Measurements from ENCODE around the gene GAD2.

DNA sequence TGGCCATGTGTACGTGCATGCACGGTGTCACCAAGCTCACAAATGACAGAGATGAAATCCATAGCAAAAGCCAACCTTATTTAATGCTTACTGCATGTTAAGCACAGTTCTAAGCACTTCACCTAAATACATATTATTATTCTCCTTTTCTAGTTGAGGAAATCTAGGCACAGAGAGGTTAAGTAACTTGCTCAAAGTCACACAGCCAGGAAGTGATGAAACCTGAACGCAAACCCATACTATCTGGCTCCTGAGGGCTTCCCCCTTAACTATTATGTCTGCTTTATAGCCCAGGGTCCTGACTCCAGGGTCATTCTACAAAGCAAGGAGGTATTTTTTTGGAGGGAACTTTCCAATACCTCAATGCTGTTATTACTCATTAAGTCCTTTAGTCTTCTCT, 61.7 kb downstream of the GAD2 start:
- TF ChIP-seq, protein P1, sequence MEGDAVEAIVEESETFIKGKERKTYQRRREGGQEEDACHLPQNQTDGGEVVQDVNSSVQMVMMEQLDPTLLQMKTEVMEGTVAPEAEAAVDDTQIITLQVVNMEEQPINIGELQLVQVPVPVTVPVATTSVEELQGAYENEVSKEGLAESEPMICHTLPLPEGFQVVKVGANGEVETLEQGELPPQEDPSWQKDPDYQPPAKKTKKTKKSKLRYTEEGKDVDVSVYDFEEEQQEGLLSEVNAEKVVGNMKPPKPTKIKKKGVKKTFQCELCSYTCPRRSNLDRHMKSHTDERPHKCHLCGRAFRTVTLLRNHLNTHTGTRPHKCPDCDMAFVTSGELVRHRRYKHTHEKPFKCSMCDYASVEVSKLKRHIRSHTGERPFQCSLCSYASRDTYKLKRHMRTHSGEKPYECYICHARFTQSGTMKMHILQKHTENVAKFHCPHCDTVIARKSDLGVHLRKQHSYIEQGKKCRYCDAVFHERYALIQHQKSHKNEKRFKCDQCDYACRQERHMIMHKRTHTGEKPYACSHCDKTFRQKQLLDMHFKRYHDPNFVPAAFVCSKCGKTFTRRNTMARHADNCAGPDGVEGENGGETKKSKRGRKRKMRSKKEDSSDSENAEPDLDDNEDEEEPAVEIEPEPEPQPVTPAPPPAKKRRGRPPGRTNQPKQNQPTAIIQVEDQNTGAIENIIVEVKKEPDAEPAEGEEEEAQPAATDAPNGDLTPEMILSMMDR (IDR thresholded peaks at IDR 0.05; ENCODE audit: low read depth, low read length), result no peak
- TF ChIP-seq EZH2phosphoT487 (IDR thresholded peaks at IDR 0.05; ENCODE audit: low read depth), result no peak
